Lower leg skin (tissue), 3 donors: ENCODE results near the gene ANKRD1.

Experiments used
- CTCF ChIP-seq, 3 donors: fragments of 450-650 bp; IDR thresholded peaks; one replicate each; pipeline ENCODE4 v1.5.1; 2016; ENCODE audit warnings: antibody characterized with exemption in 3 of 3, mild to moderate bottlenecking in 3 of 3, moderate library complexity in 2 of 3
- POLR2A ChIP-seq, 2 donors: fragments of 450-650 bp; IDR thresholded peaks; one replicate each; pipeline ENCODE4 v1.6.1; 2016 to 2017; ENCODE audit warnings: antibody characterized with exemption in 2 of 2, mild to moderate bottlenecking in 1 of 2, moderate library complexity in 1 of 2

GRCh38 chr10:90963331-90963730 lies 42.4 kb upstream of the ANKRD1 start:
- TF ChIP-seq CTCF (IDR thresholded peaks at IDR 0.05) = no peak
- TF ChIP-seq POLR2A (IDR thresholded peaks at IDR 0.05) = no peak
